CD4-positive, alpha-beta T cell treated with Interleukin-6 at 100 ng/mL for 8 hours (primary cell): Measurements from ENCODE around the gene HYAL3.
"Not testable (repeated sequence)": the region's sequence is repeated elsewhere in the genome, so short reads cannot be mapped to it uniquely, and the experiment has no call there.

ENCODE experiments used
- DNase-seq: peaks from one replicate; pipeline ENCODE4 v3.0.0-alpha.2; 2020; ENCODE audit warnings: mixed read lengths, low spot score

Gene HYAL3

GRCh38 chr3:50269977-50270413 is 29.2 kb downstream of the HYAL3 start:
- DNase-seq = no peak

- DNase-seq = no peak
Observed at GRCh38 chr3:50269460-50269859, 29.7 kb downstream of the HYAL3 start.

GRCh38 chr3:50268703-50269451 is 30.3 kb downstream of the HYAL3 start, which contains the start of gene SEMA3B:
TSS of gene SEMA3B (plus strand) at chr3:50269147. CDS start at chr3:50269241, 94 bp downstream.
- DNase-seq = no peak

GRCh38 chr3:50268276-50268675 is 30.9 kb downstream of the HYAL3 start:
- DNase-seq = no peak

GRCh38 chr3:50267280-50267913 is 31.8 kb downstream of the HYAL3 start:
- DNase-seq = no peak

- no peak for DNase-seq
Observed at GRCh38 chr3:50266836-50267235, 32.4 kb downstream of the HYAL3 start.

GRCh38 chr3:50266017-50266416 is 33.2 kb downstream of the HYAL3 start:
- no peak for DNase-seq

- no peak for DNase-seq
Observed at GRCh38 chr3:50265571-50265970, 33.6 kb downstream of the HYAL3 start.

GRCh38 chr3:50264964-50265485 is 34.2 kb downstream of the HYAL3 start:
- no peak for DNase-seq

- no peak for DNase-seq
Observed at GRCh38 chr3:50264383-50264963, 34.7 kb downstream of the HYAL3 start.

GRCh38 chr3:50263478-50264382 is 35.5 kb downstream of the HYAL3 start:
- DNase-seq = no peak

GRCh38 chr3:50262778-50263177 is 36.4 kb downstream of the HYAL3 start:
- DNase-seq = no peak

GRCh38 chr3:50262200-50262599 is 37.0 kb downstream of the HYAL3 start:
- DNase-seq = not testable (repeated sequence)

- DNase-seq = no peak
Observed at GRCh38 chr3:50261505-50261904, 37.7 kb downstream of the HYAL3 start.

GRCh38 chr3:50260942-50261441 is 38.2 kb downstream of the HYAL3 start:
- DNase-seq = no peak

GRCh38 chr3:50260027-50260941 is 38.9 kb downstream of the HYAL3 start:
- peak; percentile 78 for DNase-seq

- no peak for DNase-seq
Observed at GRCh38 chr3:50259432-50260026, 39.7 kb downstream of the HYAL3 start.

- no peak for DNase-seq
Observed at GRCh38 chr3:50258979-50259378, 40.2 kb downstream of the HYAL3 start.

GRCh38 chr3:50258029-50258680 is 41.0 kb downstream of the HYAL3 start:
- DNase-seq = no peak
